Spinal cord (tissue), 10 donors: ENCODE measurements around the gene NNMT. TPM values are rescaled to one million over a fixed set of nuclear protein-coding genes. Genes with fewer than 3 reads are reported as not detected.

Experiments
- DNase-seq, 6 donors: peaks; one replicate each; pipeline versions ENCODE4 v3.0.0 to v3.0.0-alpha.2; 2013 to 2015; ENCODE audit warnings: low spot score in 6 of 6, low read depth in 4 of 6
- H3K27ac ChIP-seq: one replicate; pipeline ENCODE4 v1.5.1; 2013; ENCODE audit warnings: low read depth, low read length, control low read depth
- H3K27me3 ChIP-seq: one replicate; pipeline ENCODE4 v1.6.1; 2013; ENCODE audit warnings: low read length; ENCODE audit not compliant: control insufficient read depth, insufficient read depth
- H3K36me3 ChIP-seq: one replicate; pipeline ENCODE4 v1.6.1; 2013; ENCODE audit warnings: low read length; ENCODE audit not compliant: control insufficient read depth, insufficient read depth
- H3K4me1 ChIP-seq: one replicate; pipeline ENCODE4 v1.6.1; 2013; ENCODE audit warnings: low read length; ENCODE audit not compliant: control insufficient read depth, insufficient read depth
- H3K4me3 ChIP-seq: one replicate; pipeline ENCODE4 v1.5.1; 2013; ENCODE audit warnings: low read depth, low read length, control low read depth
- H3K9me3 ChIP-seq: one replicate; pipeline ENCODE4 v1.6.1; 2013; ENCODE audit warnings: low read length; ENCODE audit not compliant: control insufficient read depth, insufficient read depth
- WGBS: methylation state at CpG from one replicate; pipeline ENCODE4 v1.1.5; 2013; ENCODE audit warnings: missing lambda C conversion rate; ENCODE audit not compliant: insufficient coverage; 5-methylcytosine and 5-hydroxymethylcytosine counted together
- polyA plus RNA-seq, 2 donors: library from polyadenylated mRNA; unstranded; fragments of 120-200 nt; gene quantifications; one replicate each; pipeline ENCODE4 v1.2.1, GENCODE V29; 2013; ENCODE audit not compliant: insufficient read length in 2 of 2
- total RNA-seq, 2 donors: library from RNA; depleted of rRNA in 1 of 2; stranded (reverse); fragments of 120-200 nt in 1 of 2; fragments of >200 nt in 1 of 2; gene quantifications; one replicate each; pipeline versions ENCODE4 v1.2.3 to v1.2.4, GENCODE V29; 2013 to 2014
- donor health status: healthy.

Gene NNMT
- total and polyA plus RNA-seq, 4 donors = 0.47 to 3.4 (median 1.7) TPM

- peaks cover 14% of the 10 kb centered on the region for H3K36me3 ChIP-seq
- H3K27me3 ChIP-seq = peaks cover 3% of the 10 kb centered on the region
- no peak overlapping the region for H3K4me3 ChIP-seq
- H3K27ac ChIP-seq = no peak overlapping the region
- 88% methylated on average over 11 of the region's 11 CpGs for WGBS
- peaks cover 39% of the 10 kb centered on the region for H3K4me1 ChIP-seq
- no peak for DNase-seq
- no peaks in the 10 kb centered on the region for H3K9me3 ChIP-seq
These were observed 40.9 kb upstream of the NNMT start for GRCh38 chr11:114255289-114255688.

DNA sequence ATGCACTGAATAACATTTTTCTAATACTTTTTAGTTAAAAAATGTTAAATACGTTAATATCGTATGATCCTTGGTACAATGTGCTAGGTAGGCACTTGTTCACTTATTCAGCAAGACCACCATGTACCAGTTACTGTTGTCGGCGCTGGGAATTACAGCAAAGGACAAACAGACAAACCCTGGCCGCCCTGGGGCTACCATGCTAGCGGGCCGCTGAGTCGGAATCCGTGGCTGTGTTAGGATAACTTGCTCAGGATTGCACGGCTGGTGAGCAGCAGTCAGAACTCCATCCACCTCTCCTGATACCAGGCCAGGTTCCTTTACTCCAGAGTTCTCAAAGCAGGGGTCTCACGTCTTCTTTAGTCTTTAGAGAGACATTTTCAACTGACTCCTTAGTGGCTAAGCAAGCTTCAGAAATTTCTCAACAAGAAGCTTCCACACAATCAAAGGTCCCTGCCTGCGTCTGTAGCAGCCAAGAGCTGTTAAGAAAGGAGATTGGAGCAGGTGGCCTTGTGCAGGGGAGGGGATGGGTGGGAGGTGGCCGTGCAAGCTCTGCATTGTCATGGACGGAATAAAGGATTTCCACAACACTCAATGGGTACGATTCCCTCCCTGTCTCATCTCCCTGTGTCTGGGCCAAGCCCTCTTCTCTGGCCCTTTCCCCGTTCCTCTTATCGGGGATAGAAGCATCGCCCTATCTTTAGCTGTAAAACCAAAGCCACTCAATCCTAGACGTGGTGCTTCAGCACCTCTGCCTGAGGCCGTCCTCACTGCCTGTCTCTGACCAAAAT is 39.8 kb upstream of the NNMT start:
- Histone ChIP-seq H3K4me3 (no peak overlapping the region), H3K9me3 (no peaks in the 10 kb centered on the region), H3K4me1 (peaks cover 48% of the 10 kb centered on the region), H3K36me3 (peaks cover 3% of the 10 kb centered on the region), H3K27me3 (peaks cover 5% of the 10 kb centered on the region), H3K27ac (no peak overlapping the region)
- DNase-seq = peak in 1 of 6 donors; percentile 43
- WGBS = 88% methylated on average over 15 of the region's 20 CpGs

DNA sequence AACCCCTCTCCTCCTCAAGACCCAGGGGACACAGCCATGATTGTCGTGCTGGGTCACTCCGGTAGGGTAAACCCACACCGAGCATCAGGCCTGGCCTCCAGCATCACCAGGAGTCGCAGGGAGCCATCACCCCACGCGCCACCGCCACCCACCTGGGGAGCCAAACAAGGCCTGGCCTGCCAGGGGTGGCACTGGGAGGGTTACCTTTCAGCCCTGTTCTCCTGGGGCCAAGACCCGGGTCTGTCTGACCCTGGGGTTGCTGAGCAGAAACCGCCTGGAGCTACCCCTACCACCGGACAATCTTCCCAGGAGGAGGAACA is 39.3 kb upstream of the NNMT start:
- Histone ChIP-seq H3K27me3 (peaks cover 8% of the 10 kb centered on the region), H3K9me3 (no peaks in the 10 kb centered on the region), H3K4me1 (peaks cover 43% of the 10 kb centered on the region), H3K27ac (no peak overlapping the region), H3K36me3 (no peaks in the 10 kb centered on the region), H3K4me3 (no peak overlapping the region)
- no peak for DNase-seq
- 83% methylated on average over 10 of the region's 10 CpGs for WGBS

DNA sequence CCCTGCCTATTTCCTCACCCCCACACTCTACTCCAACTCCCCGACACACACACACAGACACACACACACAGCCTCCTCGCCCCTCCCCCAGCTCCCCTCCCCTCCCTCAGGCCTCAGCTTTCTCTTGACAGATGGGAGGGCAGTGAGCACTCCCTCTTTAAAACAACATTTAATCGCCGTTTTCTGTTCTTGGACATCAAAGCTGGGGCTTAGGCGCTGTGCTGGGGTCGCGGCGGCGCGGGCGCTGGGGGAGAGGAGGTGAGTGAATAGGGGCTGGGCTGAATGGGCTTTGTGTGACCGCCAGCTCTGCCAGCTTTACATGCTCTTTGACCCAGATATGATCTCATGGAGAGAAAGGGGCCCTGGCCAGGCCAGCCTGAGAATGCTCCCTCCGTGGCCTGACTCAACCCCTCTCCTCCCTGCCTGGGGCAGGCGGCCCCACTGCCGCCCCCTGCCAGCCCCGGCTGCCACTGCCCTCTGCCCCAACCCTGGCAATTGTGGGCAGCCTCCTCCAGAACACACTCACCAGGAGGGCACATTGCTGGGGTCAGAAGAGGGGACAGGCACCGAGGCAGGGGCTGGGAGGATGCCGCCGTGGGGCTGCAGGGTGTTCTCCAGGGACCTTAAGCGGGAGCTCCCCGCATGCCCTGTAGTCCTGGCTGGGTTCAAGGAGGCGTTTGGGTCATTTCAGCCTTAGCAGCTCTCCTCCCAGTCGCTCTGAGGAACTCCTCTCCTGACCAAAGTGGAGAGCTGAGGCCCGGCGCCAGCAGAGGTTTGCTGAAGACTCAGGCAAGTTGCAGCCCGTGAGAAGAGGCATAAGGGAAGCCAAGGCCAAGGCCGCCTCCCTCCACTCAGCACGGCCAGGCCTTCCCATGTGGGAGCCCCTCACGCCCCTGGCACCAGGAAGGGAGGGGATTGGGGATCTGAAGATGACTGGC is 38.3 kb upstream of the NNMT start:
- Histone ChIP-seq H3K27ac (no peak overlapping the region), H3K27me3 (peaks cover 7% of the 10 kb centered on the region), H3K4me3 (no peak overlapping the region), H3K4me1 (peaks cover 42% of the 10 kb centered on the region), H3K36me3 (no peaks in the 10 kb centered on the region), H3K9me3 (no peaks in the 10 kb centered on the region)
- WGBS = 41% methylated on average over 21 of the region's 29 CpGs
- peak in 2 of 6 donors; percentile 38 to 70 for DNase-seq

GRCh38 chr11:114258696-114259095 is 37.5 kb upstream of the NNMT start:
- Histone ChIP-seq H3K36me3 (no peaks in the 10 kb centered on the region), H3K27me3 (peaks cover 11% of the 10 kb centered on the region), H3K4me1 (peaks cover 42% of the 10 kb centered on the region), H3K4me3 (no peak overlapping the region), H3K9me3 (no peaks in the 10 kb centered on the region), H3K27ac (no peak overlapping the region)
- WGBS = 87% methylated on average over 7 of the region's 7 CpGs
- no peak for DNase-seq

DNA sequence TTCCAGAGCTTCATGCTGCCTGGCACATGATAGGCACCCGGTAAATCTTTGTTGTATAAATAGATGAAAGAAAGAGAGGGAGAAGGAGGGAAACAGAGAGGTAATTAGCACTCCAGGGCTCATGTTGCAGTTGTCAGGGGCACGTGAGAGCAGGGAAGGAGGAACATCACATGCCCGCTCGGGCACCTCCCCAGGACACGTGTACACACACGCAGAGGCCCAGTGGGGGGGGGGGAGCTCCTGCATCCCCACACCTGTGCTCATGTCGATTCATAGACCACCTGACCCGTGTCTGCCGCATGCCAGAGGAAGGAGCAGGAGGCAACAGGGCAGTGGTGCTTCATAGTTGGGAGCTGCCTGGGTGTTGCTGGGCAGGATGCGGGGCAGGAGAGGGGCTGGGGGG is 37.1 kb upstream of the NNMT start:
- H3K4me1 ChIP-seq = peaks cover 42% of the 10 kb centered on the region
- no peaks in the 10 kb centered on the region for H3K36me3 ChIP-seq
- no peaks in the 10 kb centered on the region for H3K9me3 ChIP-seq
- H3K4me3 ChIP-seq = no peak overlapping the region
- DNase-seq = no peak
- 73% methylated on average over 4 of the region's 10 CpGs for WGBS
- H3K27me3 ChIP-seq = peaks cover 11% of the 10 kb centered on the region
- no peak overlapping the region for H3K27ac ChIP-seq

DNA sequence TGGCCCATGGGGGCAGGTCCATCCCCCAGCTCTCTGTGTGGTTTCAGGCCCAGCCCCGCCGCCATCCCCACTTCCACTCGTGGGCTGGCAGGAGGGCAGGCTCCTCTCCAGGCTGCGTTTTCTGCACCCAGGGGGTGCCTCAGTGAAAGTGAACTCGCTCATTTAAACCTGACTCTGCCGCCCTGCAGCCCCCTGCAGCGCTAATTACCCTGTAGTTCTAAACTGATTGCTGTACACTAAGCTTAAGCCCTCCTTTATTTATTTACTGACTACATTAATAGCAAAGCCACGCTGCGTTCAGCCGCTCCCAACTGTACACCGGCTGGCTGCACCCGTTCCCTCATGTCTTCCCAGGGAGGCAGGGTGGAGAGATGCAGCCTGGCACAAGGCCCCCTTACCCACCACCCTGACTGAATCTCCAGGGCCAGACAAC is 36.6 kb upstream of the NNMT start:
- DNase-seq = peak in 1 of 6 donors; percentile 57
- no peaks in the 10 kb centered on the region for H3K9me3 ChIP-seq
- no peak overlapping the region for H3K4me3 ChIP-seq
- 54% methylated on average over 12 of the region's 12 CpGs for WGBS
- H3K4me1 ChIP-seq = peaks cover 42% of the 10 kb centered on the region
- no peaks in the 10 kb centered on the region for H3K36me3 ChIP-seq
- no peak overlapping the region for H3K27ac ChIP-seq
- peaks cover 11% of the 10 kb centered on the region for H3K27me3 ChIP-seq

DNA sequence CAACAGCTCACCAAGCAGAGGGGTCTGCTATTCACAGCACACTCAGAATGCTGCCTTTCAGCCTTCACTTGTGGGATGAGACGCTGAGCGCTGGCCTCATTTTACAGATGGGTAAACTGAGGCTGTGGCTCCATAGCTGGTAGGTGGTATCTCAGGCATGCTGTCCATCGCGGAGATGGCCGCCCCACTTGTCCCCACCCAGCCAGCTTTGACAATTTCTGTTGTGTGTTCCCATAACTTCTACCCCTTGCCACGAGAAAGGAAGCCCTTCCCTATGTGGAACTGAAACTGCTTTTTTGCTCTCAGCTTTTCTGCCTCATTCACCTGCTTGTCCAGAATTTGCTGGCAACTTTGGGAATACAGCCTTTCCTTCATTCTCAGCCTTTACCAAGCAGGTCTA is 36.1 kb upstream of the NNMT start:
- Histone ChIP-seq H3K9me3 (no peaks in the 10 kb centered on the region), H3K27ac (no peak overlapping the region), H3K27me3 (peaks cover 13% of the 10 kb centered on the region), H3K4me1 (peaks cover 42% of the 10 kb centered on the region), H3K36me3 (no peaks in the 10 kb centered on the region), H3K4me3 (no peak overlapping the region)
- DNase-seq = no peak
- WGBS = 89% methylated on average over 6 of the region's 6 CpGs

DNA sequence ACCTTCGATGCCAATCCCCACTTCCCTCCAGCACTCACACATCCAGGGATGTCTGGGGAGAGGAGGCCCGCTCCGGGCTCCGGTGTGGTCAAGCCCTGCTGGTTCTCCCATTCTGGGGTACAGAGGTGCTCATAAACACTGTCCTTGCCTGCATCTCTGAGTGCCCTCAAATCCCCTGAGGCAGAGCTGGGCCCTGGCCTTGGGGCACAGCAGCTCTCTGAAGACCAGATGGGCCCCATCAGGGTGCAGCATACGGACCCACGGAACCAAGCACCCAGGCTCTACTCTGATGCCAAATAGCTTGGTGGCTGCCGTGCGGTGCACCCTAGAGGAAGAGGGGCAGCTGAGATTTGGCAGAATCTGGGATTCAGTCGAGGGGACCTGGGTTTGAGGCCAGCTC is 35.7 kb upstream of the NNMT start:
- H3K4me3 ChIP-seq = no peak overlapping the region
- H3K27me3 ChIP-seq = peaks cover 14% of the 10 kb centered on the region
- no peaks in the 10 kb centered on the region for H3K9me3 ChIP-seq
- H3K27ac ChIP-seq = no peak overlapping the region
- WGBS = 75% methylated on average over 8 of the region's 9 CpGs
- H3K36me3 ChIP-seq = no peaks in the 10 kb centered on the region
- peaks cover 42% of the 10 kb centered on the region for H3K4me1 ChIP-seq
- DNase-seq = no peak
